ENCODE data around the gene ODAD3. TPM values are rescaled to one million over a fixed set of nuclear protein-coding genes. Genes with fewer than 3 reads are reported as not detected.

ODAD3 gene
- total RNA-seq, 1 donor from 2014 or later = 1.4 TPM

DNA sequence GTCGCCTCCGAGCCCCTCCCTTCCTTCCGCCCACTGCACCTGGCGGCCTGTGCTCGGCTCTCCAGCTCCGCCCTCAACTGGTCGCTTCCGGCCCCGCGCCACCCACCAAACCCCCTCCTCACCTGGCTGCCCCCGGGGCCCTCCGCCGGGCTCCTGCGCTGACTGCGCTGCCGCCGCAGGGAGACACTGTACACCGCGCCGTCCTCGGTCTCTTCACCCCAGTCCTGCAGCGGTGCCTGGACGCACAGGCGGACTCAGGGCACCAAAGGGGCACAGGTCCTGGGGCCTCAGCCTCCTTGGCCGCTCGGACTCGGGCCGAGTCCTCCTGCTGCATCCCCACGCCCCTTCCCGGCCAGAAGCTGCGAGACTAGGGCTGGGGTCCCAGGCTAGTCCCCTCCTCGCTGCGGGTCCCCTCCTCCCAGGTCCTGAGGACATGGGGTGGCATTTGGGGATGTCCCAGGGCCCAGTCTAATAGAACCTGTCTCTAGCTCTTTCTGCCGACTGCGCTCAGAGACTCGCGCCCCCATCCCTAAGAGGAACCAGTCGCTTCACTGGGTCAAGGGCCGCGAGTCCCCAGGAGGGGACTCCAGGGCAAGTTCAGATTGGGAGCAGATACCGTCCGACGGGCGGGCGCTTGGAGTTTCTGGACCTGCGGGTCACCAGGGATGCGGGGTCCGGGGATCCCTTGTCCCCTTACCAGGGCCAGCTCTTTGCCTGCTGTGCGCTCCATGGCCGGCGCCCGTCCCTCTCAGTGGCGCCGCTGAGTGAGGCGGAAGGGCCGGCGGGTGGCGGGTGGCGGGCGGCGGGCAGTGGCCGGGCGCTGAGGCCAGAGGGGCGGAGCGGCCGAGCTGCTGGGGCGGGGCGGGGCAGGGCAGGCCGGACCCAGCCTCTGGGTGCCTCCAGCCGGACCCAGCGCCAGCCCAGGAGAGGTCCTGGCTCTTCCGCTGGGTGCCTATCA, 16.1 kb downstream of the ODAD3 start, which contains the start of gene RGL3:
RGL3 (minus strand) TSS at position 766 of the 958 bp plus-strand sequence; CDS start at position 730, 36 bp downstream.
- TF ChIP-seq, protein P1, sequence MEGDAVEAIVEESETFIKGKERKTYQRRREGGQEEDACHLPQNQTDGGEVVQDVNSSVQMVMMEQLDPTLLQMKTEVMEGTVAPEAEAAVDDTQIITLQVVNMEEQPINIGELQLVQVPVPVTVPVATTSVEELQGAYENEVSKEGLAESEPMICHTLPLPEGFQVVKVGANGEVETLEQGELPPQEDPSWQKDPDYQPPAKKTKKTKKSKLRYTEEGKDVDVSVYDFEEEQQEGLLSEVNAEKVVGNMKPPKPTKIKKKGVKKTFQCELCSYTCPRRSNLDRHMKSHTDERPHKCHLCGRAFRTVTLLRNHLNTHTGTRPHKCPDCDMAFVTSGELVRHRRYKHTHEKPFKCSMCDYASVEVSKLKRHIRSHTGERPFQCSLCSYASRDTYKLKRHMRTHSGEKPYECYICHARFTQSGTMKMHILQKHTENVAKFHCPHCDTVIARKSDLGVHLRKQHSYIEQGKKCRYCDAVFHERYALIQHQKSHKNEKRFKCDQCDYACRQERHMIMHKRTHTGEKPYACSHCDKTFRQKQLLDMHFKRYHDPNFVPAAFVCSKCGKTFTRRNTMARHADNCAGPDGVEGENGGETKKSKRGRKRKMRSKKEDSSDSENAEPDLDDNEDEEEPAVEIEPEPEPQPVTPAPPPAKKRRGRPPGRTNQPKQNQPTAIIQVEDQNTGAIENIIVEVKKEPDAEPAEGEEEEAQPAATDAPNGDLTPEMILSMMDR (IDR thresholded peaks at IDR 0.05; ENCODE audit: unreplicated experiment) = no peak
- Mint-ChIP-seq H3K36me3 (no peaks in the 10 kb centered on the region), H3K27ac (peak within 1 kb of the TSS; percentile 77), H3K27me3 (ENCODE audit: low read depth) (peaks cover 62% of the 10 kb centered on the region), H3K9me3 (no peaks in the 10 kb centered on the region), H3K4me3 (peak within 1 kb of the TSS; percentile 74), H3K4me1 (peaks cover 29% of the 10 kb centered on the region)
- peak in 1 of 2 experiments; percentile 68 for DNase-seq (ENCODE audit: low spot score in 2 of 2, unreplicated experiment in 2 of 2)

DNA sequence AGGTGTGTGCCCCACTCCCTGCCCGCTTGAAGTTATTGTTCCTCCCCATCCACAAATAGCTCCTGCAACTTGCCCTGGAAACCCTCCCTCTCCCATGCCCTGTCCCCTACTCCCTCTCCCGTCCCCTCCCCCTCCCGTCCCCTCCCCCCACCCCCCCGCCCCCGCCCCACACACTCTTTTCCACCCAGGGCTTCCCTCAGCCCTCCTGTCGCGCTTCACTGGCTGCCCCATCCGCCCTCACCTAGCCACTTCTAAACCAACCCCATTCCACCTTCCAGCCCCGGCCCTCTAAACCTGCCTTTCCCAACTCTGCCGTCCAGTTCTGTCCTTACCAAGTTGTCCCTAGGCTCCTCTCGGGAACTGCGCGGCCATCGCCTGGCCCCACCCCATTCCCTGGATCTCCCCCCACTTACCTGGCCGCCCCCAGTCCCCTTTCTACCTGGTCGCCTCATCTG, 16.8 kb downstream of the ODAD3 start:
- TF ChIP-seq, protein P1 (IDR thresholded peaks at IDR 0.05; ENCODE audit: unreplicated experiment) = no peak
- peaks cover 29% of the 10 kb centered on the region for H3K4me1 Mint-ChIP-seq
- no peaks in the 10 kb centered on the region for H3K9me3 Mint-ChIP-seq
- H3K27ac Mint-ChIP-seq = peak overlapping the region; percentile 77
- H3K36me3 Mint-ChIP-seq = no peaks in the 10 kb centered on the region
- peaks cover 55% of the 10 kb centered on the region for H3K27me3 Mint-ChIP-seq (ENCODE audit: low read depth)
- no peak for DNase-seq (ENCODE audit: low spot score in 2 of 2, unreplicated experiment in 2 of 2)
- peak overlapping the region; percentile 74 for H3K4me3 Mint-ChIP-seq

DNA sequence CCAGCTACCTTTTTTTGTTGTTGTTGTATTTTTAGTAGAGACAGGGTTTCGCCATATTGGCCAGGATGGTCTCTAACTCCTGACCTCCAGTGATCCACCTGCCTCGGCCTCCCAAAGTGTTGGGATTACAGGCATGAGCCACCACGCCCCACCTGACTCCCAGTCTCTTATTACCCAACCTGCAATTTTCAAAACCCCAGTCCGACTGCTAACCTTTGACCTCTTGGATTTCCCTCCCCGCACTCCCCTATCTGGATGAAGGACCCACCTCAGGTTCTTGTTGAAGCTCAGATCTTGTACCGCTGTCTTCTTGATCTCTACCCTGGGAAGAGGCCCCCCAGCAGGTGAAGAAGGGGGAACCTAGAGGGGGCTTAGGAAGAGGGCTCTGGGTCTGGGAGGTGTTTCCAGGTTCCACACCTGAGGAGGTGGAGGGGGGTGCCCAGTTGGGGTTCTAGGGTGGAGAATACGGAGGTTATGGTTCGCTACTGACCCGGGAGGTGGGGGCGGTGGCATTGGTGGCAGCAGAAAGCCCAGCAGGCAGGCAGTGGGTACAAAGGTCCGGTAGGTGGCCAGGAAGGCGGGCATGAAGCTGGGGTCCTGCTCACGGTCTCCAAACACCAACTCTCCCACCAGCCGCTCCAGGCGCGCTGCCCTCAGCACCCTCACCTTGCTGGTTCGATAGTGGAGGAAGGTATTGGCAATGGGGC, 18.4 kb downstream of the ODAD3 start:
- Mint-ChIP-seq H3K9me3 (no peaks in the 10 kb centered on the region), H3K36me3 (peaks cover 1% of the 10 kb centered on the region), H3K27ac (no peak overlapping the region)

DNA sequence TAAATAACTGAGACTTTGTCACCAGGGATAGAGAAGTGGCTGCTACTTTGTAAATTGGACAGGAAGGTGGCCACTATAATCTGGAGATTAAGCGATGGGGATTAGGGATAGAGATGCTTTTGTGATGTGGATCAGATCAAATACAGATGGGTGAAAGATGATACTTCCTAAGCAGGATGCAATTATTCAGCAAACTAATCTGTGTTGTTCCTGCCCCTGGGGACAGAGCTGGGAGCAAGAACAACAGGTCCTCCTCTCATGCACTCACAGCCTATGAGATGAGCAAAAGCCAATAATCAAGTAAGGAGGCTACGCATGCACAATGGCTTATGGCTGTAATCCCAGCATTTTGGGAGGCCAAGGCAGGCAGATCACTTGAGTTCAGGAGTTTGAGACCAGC, 20.4 kb downstream of the ODAD3 start:
- Mint-ChIP-seq H3K9me3 (no peaks in the 10 kb centered on the region), H3K27ac (no peak overlapping the region), H3K36me3 (peaks cover 7% of the 10 kb centered on the region), H3K4me3 (no peak overlapping the region), H3K4me1 (peaks cover 16% of the 10 kb centered on the region), H3K27me3 (ENCODE audit: low read depth) (peaks cover 29% of the 10 kb centered on the region)
- no peak for DNase-seq (ENCODE audit: low spot score in 2 of 2, unreplicated experiment in 2 of 2)
- TF ChIP-seq, protein P1 (IDR thresholded peaks at IDR 0.05; ENCODE audit: unreplicated experiment) = no peak

More for the DNA sequence above, 18.4 kb downstream of the ODAD3 start:
- Mint-ChIP-seq H3K4me1 (peaks cover 23% of the 10 kb centered on the region), H3K4me3 (peak overlapping the region; percentile 11), H3K27me3 (ENCODE audit: low read depth) (peaks cover 42% of the 10 kb centered on the region)
- TF ChIP-seq, protein P1 (IDR thresholded peaks at IDR 0.05; ENCODE audit: unreplicated experiment) = no peak
- DNase-seq (ENCODE audit: low spot score in 2 of 2, unreplicated experiment in 2 of 2) = no peak

DNA sequence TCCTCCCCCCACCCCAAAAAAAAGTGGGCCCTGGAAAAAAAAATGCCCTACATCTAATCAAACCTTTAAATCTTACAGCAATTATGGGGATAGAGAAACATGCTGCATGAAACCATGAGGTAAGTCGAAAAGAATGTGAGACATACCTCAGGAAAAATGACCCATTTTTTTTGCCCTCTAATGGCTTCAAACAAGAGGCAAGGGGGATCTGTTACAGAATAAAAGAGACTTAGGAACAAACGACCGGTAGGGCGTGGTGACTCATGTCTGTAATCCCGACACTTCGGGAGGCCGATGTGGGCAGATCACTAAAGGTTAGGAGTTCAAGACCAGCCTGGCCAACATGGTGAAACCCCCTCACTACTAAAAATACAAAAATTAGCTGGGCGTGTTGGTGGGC, 24.2 kb downstream of the ODAD3 start:
- DNase-seq (ENCODE audit: low spot score in 2 of 2, unreplicated experiment in 2 of 2) = no peak
- Mint-ChIP-seq H3K27me3 (ENCODE audit: low read depth) (no peaks in the 10 kb centered on the region), H3K27ac (peak overlapping the region; percentile 91), H3K4me1 (peaks cover 5% of the 10 kb centered on the region), H3K4me3 (no peak overlapping the region), H3K9me3 (no peaks in the 10 kb centered on the region), H3K36me3 (peaks cover 7% of the 10 kb centered on the region)
- TF ChIP-seq, protein P1 (IDR thresholded peaks at IDR 0.05; ENCODE audit: unreplicated experiment) = no peak
